NCI-H345 treated with DMSO at 0.1 percent for 48 hours (cell line): ENCODE measurements around the gene MATCAP1.
A peak's percentile ranks its signal among the peaks of the same experiment; 100 is the strongest.

ENCODE experiments used
- DNase-seq: peaks from one replicate; lab custom pipeline; 2025; ENCODE audit not compliant: unreplicated experiment; lab: John Stamatoyannopoulos, UW

Gene MATCAP1

DNA sequence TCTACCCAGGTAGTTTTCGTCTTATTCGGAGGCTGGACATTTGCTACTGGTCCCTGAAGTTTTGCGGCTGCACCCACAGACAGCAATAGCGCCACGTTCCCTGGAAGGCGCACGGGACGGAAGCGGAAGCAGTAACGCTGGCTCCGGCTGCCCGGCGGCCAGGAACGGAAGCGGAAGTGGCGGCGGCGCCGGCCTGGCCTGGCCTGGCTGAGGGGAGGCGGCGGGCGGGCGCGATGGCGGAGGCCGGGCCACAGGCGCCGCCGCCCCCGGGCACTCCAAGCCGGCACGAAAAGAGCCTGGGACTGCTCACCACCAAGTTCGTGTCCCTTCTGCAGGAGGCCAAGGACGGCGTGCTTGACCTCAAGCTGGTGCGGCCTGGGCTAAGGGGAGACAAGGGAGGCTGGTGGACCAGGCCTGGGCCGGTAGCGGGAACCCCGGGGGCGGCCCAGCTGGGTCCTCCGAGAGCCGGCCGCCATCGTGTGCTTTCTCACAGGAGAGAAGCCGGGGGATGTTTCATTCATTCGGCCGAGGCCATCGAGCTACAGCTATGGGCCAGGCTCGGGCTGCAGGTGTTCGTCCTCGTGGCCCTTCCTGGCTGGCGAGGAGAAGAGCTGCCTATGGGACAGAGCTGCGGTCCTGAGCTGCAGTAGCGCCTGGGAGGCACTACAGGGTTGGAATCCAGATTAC, 8.4 kb upstream of the MATCAP1 start, which contains the start of gene E2F4:
TSS of gene E2F4 (plus strand) at position 161 of the 687 bp plus-strand sequence. CDS start at position 234, 73 bp downstream.
- DNase-seq = peak; percentile 51

DNA sequence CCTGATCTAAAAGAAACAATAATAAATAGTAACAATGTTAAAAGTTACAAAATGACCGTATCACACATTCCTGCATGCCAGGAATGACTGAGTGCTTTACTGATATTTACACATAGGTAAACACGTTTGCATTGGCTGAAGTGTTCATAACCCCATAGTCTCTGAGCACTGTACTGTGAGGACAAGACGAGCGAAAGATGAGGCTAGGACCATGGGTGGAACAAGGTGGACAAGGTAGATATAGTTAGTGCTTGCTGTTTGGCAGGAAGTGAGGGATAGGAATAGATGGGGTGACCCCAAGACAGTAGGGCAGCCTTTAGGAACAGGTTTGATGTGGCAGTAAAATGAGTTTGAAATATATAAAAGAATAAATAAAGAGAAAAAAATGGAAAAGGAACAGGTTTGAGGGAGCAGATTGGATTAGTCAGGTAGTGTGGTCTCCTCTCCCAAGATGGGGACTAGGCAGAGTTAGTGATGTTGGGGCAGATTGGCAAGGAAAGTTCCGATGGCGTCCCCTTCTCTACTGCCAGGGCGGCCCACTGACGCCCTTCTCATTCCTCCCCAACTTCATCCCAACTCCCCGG, 7.7 kb upstream of the MATCAP1 start:
- DNase-seq = no peak

DNA sequence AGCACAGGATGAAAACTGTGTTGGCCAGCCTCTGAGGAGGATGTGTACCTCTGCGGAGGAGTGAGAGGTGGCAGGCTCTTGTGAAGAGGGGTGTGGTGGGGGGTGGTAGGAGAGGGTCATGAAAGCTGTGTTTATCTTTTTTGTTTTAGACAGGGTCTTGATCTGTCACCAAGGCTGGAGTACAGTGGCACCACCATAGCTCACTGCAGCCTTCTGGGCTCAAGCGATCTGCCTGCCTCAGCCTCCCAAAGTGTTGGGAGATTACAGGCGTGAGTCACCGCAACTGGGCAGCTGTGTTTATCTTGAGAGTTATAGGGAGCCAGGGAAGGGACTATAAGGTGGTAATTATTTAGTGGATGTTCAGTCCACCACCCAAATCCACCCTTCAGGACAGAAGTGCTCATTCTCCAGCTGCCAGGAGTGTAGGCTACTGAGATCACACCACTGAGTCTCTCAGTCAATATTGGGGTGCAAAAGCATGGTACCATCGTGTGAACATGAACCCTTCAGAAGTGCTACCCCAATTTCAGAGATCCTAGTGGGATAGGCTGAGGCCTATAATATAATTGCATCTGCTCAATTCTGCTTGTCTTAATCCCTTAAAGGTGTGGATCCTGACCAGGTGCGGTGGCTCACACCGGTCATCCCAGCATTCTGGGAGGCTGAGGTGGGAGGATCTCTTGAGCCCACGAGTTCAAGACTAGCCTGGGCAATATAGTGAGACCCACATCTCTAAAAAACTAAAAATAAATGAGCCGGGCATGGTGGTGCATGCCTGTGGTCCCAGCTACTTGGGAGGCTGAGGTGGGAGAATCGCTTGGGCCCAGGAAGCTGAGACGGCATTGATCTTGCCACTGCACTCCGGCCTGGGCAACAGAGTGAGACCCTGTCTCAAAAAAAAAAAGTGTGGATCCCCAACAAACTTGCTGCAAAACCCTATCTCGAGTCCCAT, 7.0 kb upstream of the MATCAP1 start:
- no peak for DNase-seq

DNA sequence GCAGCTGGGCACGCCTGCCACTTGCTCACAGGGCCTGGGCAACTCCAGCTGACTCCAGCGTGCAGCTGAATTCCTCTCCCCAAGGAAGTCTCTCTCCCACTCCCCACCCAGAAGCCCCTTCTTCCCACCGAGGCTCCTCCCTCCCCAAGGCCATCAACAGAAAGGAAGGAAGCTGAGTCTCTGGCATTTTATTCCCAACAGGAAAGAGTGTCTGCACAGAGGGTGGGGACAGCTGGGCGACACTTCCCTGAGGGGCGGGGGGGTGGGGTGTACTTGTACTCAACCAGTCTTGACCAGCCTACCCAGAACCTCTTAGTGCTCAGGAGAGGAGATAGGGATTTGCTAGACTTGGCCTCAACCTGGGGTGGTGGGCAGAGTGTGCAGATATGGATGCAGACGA, 6.3 kb upstream of the MATCAP1 start, which contains the start of gene EXOC3L1:
TSS of gene EXOC3L1 (minus strand) at position 96 of the 400 bp plus-strand sequence. CDS start 460 bp downstream, outside the sequence.
- no peak for DNase-seq

DNA sequence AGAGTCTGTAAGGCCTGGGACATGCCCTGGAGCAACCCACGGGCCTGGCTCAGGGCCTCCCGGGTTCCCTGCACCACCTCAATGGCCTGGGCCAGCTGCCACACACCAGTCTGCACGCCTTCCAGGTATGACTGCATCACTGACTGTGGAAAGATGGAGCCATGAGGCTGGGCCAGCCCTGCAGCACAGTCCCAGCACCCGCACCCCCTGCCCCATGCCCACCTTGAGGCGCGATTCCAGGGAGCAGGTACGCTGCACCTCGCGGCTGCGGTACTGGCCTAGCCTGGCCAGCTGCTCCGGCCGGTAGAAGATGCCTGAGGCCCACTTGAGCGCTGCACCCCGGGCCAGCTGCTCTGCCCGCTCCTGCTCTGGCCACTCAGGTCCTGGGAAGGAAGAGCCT, 5.0 kb upstream of the MATCAP1 start:
- DNase-seq = no peak

DNA sequence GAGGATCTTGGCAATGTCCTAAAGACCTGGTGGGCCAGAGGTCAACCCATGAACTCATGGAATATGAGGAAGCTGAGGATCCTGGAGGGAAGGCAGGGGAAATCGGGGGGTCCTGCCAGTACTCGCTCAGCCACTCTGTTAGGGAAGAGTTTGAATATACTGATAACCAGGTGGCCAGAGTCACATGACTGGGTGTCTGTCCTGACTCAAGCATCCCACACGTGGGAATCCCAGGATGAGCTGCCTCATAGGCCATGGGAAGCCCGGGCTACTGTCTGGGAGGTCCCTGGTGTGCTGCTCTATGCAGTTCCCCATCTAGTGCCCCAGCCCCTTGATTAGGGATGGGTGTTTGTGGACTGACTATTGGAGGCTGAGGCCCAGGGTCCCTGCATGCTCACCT, 4.6 kb upstream of the MATCAP1 start:
- no peak for DNase-seq

DNA sequence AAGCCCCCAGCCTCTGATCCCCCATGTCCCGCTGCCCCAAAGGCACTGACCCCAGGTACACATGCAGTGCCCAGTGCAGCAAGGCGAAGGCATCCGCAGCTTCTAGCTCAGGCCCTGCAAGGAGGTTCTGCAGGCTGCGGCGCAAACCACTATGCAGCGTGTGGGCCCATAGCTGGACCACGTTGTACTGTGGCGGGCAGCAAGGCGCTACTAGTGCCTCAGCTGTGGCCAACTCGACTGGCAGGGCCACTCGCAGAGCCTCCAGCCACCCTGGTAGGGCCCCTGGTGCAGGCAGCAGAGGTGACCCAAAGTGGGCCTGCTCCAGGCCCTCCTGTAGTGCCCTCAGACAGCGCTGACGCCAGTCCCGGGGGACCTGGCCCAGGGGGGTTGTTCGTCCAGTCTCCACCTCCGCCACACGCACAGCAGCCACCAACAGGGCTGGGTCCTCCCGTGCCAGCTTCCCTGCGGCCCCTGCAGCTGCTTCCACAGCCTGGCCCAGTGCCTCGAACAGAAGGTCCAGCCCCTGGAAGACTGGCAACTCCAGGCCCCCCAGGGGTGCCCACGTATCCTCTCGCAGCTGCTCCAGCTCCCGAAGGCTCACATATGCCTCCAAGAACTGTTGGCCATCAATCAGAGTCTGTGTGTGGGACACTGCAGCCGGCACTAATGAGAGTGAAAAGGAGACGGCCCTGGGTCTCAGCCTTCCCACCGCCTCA, 3.6 kb upstream of the MATCAP1 start:
- no peak for DNase-seq

DNA sequence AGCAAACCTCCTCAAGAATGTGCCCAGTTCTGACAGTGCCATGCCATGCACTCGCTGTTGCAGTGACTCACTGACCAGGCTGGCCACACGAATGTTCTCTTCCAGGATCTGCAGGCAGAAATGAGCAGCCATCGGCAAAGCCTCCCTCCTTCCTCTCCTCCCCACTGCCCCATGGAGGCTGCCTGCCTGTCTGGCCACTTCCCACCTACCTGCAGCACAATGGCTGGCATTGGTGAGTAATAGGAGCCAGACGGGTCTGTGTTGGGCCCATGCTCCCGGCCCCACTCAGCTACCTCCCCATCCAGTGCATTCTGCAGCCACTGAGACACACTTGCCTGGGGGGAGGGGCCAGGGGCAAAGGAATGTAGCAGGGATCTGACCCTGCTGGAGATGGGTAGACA, 2.8 kb upstream of the MATCAP1 start:
- DNase-seq = no peak

DNA sequence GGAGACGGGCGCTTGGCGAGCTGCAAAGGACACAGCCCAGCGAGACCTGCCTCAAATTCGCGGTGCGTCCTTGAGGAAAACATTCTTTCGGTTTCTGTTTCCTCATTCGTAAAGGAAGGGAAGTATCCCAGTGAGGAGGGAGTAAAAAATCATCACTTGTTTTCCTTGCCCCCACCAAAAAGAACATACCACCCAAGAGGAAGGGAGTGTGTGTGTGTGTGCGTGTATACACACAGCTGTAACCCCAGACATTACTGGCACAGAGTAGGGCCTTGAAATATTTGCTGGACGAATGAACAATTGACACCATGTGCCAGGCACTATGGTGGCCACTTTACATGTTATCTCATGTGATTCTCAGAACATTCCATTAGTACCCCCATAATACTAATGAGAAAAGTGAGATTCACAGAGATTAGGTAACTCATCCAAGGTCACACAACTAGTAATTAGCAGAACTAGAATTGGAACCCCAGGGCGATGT, 1.9 kb upstream of the MATCAP1 start:
- DNase-seq = no peak

DNA sequence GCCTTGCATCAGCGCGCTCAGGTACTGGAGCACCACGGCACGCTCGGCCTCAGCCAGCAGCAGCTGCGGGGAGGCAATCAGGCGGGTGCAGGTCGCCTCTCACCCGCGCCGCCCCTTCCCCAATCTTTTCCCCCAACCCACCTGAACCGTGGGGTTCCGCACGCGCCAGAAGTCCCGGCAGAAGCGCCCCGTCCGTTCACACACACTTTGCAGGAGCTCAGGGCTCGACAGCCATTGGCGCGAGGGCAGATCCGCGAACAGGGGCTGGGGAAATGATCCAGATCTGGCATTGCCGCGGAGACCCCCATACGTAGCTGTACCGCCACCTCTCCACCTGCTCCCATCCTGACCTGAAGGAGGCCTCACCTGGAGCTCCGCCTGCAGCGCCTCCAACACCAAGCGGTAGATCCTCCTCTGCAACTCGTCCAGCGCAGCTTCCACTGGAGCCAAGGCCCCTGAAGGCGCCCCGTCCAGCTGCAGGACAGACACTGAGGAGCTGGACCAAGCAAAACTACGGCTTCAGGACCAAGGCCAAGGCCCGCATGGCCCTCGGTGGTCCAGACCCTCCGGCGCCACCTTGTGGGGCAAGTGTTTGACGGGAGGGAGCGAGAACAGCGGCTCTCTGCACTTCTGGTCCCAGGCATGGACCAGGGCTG, 1.4 kb upstream of the MATCAP1 start:
- DNase-seq = peak; percentile 50

DNA sequence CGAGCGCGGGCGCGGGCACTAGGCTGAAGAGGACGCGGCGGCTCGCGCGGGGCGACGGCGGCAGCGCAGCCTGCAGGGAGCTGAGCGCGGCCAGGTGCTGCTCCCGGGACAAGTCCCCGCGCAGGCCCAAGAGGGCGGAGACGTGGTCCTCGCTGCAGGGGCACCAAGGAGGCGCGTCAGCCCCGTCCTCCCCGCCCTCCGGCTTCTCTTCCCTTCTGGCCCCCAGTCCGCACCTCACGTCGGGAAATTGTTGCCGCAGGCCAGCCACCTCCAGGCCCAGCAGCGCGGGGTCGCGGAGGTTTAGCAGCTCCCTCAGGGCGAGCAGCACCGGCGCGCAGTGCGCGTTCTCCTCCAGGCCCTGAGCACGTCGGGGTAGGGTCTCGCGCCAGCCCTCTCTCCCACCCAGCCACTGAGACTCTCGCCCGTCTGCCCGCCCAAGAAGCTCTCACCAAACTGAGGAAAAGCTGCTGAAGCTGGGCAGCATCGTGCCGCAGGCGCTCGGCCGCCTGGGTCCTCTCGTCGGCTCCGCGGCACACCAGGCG, 761 bp upstream of the MATCAP1 start:
- no peak for DNase-seq

DNA sequence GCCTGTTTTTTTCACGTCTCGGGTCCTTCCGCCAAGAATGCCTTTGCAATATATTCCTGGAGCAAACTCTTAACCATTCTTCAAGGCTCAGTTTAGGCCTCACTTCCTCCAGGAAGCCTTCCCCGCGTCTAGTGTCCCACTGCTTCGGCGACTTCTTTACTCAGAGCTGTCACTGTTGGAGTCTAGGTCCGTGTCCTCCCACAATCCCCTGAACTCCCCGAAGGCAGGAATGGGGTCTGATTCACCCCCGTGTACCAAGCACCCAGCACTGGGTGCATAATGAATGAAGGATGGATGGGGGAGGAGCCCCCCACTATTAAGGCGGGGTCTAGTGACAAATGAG, 508 bp downstream of the MATCAP1 start:
- DNase-seq = no peak

DNA sequence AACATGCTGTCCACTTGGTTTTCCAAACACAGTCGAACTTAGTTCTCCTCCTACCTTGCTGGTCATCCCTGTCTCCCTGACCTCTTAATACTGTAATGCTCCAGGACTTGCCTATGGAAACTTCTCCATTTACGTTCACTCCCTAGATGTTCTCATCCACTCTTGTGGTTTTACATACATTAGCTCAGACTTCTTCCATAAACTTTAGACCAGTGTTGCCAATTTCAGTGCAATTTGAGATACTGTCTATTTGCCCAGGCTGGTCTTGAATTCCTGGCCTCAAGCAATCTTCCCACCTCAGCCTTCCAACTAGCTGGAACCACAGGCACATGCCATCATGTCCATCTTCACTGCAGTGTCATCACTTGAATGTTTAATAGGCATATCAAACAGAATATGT, 1.5 kb downstream of the MATCAP1 start:
- no peak for DNase-seq

DNA sequence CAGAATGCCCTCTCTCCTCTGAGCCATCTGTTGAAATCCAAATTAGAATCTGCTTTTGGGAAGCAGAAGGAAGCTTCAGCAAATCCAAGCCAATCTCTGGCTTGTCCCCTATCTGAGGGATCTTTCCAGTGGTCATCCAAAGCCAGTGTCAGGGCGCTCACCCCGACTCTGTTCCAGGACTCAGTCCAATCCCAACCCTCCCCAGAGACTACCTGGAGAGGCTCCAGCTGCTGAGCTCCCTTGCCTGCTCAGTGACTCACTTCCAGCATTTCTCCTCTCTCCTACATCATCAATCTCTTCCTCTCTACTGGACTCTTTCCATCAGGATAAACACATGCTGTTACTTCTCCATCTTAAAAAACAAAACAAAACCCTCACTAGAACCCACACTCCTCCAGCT, 2.4 kb downstream of the MATCAP1 start:
- DNase-seq = no peak

DNA sequence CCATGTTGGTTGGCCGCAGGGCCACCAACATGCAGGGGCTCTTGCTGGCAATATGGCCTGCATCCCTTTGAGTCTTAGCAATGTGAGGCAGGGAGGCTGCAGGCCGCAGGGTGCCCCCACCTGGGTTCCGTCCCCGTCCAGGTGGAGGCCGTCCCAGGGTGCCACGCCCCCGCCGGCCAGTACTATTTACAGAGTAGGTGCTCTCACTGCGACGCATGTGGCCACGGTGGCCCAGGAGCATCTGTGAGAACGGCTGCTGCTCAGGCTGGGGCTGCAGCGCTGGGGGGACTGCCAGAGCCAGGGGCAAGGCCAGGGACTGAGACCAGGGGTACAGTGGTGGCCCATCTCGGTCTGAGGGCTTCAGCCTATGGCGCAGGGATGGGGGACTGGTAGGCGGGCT, 3.6 kb downstream of the MATCAP1 start:
- DNase-seq = no peak

DNA sequence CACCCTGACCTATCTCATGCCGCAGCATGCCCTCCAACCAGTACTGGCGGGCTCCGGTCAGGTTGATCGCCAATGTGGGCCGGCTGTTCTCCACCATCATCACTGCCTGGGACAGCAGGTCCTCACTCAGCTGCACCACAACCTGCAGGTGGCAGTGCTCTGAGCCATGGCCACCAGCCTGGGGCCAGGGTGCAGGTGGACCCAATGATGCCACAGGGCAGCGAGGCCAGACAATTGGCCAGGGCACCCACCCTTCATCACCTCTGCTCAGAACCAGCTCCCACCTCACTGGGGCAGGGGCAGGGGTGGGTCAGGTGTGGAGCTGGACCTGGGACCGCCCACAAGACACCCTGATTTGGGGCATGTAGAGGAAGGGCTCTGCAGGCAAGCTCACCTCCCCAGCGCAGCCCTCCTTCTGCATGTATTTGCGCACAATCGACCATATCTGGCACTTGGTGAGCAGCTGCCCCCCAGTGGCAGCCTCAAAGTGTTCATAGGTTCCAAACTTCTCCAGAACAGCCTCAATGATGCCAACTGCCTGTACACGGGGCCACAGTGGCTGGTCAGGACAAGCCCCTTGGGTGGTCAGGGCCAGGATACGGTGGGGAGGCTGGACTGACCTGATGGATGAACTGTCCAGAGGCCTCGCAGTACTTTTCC, 4.2 kb downstream of the MATCAP1 start:
- DNase-seq = no peak

DNA sequence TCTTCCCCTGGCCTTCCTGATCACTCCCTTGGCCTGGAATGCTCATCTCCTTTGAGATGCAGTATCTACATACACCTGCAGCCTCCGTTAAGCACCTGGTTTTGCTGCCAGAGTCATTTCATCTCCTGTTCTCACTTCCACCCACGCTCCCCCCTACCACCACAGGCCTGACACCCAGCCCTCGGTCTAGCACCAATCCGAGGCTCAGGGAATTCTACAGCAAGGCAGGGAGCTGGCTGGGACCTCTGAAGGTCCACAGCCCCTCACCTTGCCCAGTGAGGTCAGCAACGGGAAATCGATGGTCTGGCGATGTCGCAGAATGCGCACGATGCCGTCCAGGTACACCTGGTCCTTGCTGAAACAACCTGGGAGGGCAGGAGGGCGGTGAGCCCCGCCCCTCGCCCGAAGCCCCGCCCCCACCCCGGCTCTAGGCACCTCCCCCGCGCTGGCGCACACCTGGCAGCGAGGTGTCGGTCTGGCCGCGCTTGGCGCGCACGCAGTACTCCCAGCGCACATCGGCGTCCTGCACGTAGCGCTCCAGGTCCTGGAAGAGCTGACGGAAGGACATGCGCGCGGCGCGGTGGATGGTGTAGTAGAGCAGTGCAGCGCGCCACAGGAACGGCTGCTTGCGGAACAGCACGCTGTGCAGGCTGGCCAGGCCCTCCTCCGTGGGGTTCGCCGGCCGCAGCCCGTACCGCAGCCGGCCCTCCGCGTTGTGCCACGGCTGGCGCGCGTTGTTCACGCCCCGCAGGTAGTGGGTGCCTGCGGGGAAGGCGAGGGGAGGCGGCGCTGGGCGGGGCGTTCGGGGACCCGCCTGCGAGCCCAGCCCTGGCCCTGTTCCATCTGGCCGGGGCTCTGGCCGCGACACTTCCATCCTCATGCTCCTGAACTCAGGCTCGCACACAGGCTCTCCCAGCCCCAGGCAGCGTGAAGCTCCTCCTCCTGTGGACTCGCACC, 5.7 kb downstream of the MATCAP1 start:
- peak; percentile 57 for DNase-seq

DNA sequence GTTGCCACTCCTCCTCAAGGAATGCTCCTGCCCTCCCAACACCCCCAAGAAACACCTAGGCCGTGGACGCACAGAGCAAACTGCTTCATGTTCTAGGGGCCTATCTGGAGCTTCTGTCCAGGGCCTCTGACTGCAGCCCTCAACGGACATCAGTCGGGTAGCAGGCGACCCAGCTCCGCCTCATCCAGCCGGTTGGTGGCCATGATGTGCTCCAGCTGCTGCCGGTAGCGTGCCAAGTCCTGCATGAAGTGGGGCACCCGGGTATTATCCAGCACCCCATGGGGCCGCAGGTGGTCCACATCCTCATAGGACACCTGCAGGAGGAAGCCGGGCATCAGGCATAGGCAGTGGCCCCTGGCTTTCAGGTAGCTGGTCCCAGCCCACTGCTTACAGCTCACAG, 7.1 kb downstream of the MATCAP1 start:
- DNase-seq = peak; percentile 50
